AG10803 (cell line): ENCODE results near the gene SLC6A1.
"Not testable (repeated sequence)": the region's sequence is repeated elsewhere in the genome, so short reads cannot be mapped to it uniquely, and the experiment has no call there.

Experiments
- DNase-seq: peaks from one replicate; pipeline ENCODE4 v3.0.0; 2010; ENCODE audit warnings: low read depth
- H3K4me3 ChIP-seq: 2 replicates; pipeline ENCODE4 v1.5.1; 2011; ENCODE audit warnings: mild to moderate bottlenecking, low read length, control low read depth
- TF ChIP-seq, protein P1 (sequence below): conservative IDR thresholded peaks from 2 replicates; pipeline ENCODE4 v1.5.1; 2011; ENCODE audit warnings: mild to moderate bottlenecking, low read length, control low read depth, inconsistent platforms

Gene SLC6A1

DNA sequence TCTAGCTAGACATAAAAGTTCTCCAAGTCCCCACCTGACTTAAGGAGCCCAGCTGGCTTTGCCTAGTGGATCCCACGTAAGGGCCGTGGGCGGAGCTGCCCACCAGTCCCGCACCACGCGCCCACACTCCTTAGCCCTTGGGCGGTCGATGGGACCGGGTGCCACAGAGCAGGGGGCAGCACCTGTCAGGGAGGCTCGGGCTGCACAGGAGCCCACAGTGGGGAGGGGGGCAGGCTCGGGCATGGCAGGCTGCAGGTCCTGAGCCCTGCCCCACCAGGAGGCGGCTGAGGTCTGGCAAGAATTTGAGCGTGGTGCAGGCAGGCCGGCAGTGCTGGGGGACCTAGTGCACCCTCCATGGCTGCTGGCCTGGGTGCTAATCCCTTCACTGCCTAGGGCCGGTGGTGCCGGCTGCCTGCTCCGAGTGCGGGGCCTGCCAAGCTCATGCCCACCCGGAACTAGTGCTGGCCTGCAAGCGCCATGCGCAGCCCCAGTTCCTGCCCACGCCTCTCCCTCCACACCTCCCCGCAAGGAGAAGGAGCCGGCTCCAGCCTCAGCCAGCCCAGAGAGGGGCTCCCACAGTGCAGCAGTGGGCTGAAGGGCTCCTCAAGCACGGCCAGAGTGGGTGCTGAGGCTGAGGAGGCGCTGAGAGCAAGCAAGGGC, 78.7 kb downstream of the SLC6A1 start:
- TF ChIP-seq, protein P1, sequence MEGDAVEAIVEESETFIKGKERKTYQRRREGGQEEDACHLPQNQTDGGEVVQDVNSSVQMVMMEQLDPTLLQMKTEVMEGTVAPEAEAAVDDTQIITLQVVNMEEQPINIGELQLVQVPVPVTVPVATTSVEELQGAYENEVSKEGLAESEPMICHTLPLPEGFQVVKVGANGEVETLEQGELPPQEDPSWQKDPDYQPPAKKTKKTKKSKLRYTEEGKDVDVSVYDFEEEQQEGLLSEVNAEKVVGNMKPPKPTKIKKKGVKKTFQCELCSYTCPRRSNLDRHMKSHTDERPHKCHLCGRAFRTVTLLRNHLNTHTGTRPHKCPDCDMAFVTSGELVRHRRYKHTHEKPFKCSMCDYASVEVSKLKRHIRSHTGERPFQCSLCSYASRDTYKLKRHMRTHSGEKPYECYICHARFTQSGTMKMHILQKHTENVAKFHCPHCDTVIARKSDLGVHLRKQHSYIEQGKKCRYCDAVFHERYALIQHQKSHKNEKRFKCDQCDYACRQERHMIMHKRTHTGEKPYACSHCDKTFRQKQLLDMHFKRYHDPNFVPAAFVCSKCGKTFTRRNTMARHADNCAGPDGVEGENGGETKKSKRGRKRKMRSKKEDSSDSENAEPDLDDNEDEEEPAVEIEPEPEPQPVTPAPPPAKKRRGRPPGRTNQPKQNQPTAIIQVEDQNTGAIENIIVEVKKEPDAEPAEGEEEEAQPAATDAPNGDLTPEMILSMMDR, result no peak
- DNase-seq, result no peak
- no peak overlapping the region for H3K4me3 ChIP-seq

GRCh38 chr3:11072631-11073030, 80.1 kb downstream of the SLC6A1 start:
- TF ChIP-seq, protein P1, result no peak
- no peak overlapping the region for H3K4me3 ChIP-seq

GRCh38 chr3:11074011-11074410, 81.5 kb downstream of the SLC6A1 start:
- no peak for DNase-seq
- TF ChIP-seq, protein P1, result no peak

More at GRCh38 chr3:11072631-11073030, 80.1 kb downstream of the SLC6A1 start:
- no peak for DNase-seq

DNA sequence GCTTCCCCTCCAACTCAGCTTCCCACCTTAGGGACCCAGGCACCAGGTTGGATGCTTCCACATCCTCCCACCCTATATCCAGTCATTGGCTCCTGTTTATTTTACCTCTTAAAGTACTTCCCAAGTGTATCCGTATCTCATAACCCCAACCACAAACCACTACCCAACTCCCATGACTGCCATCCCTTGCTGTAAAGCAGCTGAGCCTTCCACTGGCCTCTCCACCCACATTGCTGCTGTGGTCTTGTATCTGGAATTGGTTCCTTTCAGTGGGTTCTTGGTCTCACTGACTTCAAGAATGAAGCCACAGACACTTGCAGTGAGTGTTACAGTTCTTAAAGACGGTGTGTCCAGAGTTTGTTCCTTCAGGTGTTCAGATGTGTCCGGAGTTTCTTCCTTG, 81.9 kb downstream of the SLC6A1 start:
- no peak for DNase-seq
- TF ChIP-seq, protein P1, result no peak
- H3K4me3 ChIP-seq, result no peak overlapping the region

More at GRCh38 chr3:11074011-11074410, 81.5 kb downstream of the SLC6A1 start:
- H3K4me3 ChIP-seq, result no peak overlapping the region

DNA sequence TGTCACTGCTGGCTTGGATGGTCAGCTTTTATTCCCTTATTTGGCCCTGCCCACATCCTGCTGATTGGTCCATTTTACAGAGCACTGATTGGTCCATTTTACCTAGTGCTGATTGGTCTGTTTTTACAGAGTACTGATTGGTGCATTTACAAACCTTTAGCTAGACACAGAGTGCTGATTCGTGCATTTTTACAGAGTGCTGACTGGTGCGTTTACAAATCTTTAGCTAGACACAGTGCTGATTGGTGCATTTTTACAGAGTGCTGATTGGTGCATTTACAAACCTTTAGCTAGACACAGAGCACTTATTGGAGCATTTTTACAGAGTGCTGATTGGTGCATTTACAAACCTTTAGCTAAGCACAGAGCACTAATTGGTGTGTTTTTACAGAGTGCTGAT, 82.6 kb downstream of the SLC6A1 start:
- DNase-seq, H3K4me3 ChIP-seq: not testable (repeated sequence)

GRCh38 chr3:11076711-11077110, 84.2 kb downstream of the SLC6A1 start:
- DNase-seq, result no peak
- TF ChIP-seq, protein P1, result no peak
- H3K4me3 ChIP-seq, result no peak overlapping the region

DNA sequence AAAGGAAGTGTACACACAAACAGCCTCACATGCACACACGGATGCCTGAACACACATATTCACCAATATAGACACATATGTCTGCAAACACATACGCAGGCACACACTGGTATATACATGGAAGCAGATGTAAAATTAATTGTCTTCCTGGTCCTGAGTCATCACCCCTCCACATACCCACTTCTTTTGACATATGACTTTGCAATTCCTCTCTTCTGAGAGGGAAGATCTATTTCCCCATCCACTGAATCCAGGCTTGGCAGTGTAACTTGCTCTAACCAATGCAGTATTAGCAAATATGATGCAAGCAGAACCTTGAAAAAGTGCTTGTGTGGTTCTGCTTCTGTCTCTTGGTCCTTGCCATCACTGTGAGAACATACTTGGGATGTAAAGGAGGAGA, 84.9 kb downstream of the SLC6A1 start:
- H3K4me3 ChIP-seq, result no peak overlapping the region
- TF ChIP-seq, protein P1, result no peak
- DNase-seq, result peak; percentile 85
